Lower leg skin (tissue), 3 donors: ENCODE measurements around the gene AKAP6.

Experiments used
- CTCF ChIP-seq, 3 donors: fragments of 450-650 bp; IDR thresholded peaks; one replicate each; pipeline ENCODE4 v1.5.1; 2016; ENCODE audit warnings: antibody characterized with exemption in 3 of 3, mild to moderate bottlenecking in 3 of 3, moderate library complexity in 2 of 3
- POLR2A ChIP-seq, 2 donors: fragments of 450-650 bp; IDR thresholded peaks; one replicate each; pipeline ENCODE4 v1.6.1; 2016 to 2017; ENCODE audit warnings: antibody characterized with exemption in 2 of 2, mild to moderate bottlenecking in 1 of 2, moderate library complexity in 1 of 2

- TF ChIP-seq CTCF (IDR thresholded peaks at IDR 0.05) (no peak), POLR2A (IDR thresholded peaks at IDR 0.05) (no peak)
These were observed 432.4 kb downstream of the AKAP6 start for GRCh38 chr14:32761381-32761968.
